ENCODE measurements around the gene SERPIND1. TPM values are rescaled to one million over a fixed set of nuclear protein-coding genes. Genes with fewer than 3 reads are reported as not detected.

Gene SERPIND1
- total RNA-seq, 2 donors from 2014 or later, result 1.5 to 4.1 TPM

DNA sequence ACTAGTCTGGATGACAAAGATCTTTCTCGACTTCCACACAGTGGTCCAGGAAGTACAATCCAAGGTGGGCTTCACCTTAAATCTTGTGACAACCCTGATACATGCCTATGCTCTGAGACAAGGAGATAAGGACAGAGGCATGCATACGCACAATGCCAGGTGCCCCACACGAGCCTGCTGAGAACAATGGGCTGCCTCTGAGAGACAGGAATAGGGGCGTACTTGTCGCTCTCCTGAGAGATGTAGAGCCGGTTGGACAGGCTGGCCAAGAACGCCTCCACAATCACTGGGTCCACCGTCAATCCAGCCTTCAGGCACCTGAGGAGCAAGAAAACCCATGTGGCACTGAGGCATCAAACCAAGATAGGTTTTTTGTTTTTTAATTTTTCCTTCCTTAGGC is 25.5 kb downstream of the SERPIND1 start:
- no peaks in the 10 kb centered on the region for H3K27me3 ChIP-seq
- no peak for DNase-seq (ENCODE audit: low spot score)
- H3K27ac ChIP-seq, result no peak overlapping the region
- no peaks in the 10 kb centered on the region for H3K4me1 ChIP-seq
- no peak overlapping the region for H3K4me3 ChIP-seq
- no peaks in the 10 kb centered on the region for H3K9me3 ChIP-seq
- peaks cover 87% of the 10 kb centered on the region for H3K36me3 ChIP-seq
- TF ChIP-seq, protein P1, sequence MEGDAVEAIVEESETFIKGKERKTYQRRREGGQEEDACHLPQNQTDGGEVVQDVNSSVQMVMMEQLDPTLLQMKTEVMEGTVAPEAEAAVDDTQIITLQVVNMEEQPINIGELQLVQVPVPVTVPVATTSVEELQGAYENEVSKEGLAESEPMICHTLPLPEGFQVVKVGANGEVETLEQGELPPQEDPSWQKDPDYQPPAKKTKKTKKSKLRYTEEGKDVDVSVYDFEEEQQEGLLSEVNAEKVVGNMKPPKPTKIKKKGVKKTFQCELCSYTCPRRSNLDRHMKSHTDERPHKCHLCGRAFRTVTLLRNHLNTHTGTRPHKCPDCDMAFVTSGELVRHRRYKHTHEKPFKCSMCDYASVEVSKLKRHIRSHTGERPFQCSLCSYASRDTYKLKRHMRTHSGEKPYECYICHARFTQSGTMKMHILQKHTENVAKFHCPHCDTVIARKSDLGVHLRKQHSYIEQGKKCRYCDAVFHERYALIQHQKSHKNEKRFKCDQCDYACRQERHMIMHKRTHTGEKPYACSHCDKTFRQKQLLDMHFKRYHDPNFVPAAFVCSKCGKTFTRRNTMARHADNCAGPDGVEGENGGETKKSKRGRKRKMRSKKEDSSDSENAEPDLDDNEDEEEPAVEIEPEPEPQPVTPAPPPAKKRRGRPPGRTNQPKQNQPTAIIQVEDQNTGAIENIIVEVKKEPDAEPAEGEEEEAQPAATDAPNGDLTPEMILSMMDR (IDR thresholded peaks at IDR 0.05), result no peak

DNA sequence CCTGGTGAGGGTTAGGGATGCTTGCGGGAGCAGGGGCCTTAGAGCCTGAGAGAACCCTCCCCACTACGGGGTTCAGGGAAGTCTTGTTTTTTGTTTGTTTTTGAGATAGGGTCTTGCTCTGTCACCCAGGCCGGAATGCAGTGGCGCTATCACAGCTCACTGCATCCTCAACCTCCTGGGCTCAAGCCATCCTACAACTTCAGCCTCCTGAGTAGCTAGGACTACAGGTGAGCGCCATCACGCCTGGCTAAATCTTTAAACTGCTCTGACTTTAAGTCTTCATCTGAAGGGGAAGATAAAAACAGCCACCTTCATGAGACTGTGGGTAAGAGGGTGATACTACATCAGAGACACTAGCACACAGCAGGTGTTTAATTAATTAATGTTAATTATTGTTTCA is 28.5 kb downstream of the SERPIND1 start:
- Histone ChIP-seq H3K27ac (no peak overlapping the region), H3K27me3 (no peaks in the 10 kb centered on the region), H3K4me3 (no peak overlapping the region), H3K4me1 (no peaks in the 10 kb centered on the region), H3K9me3 (no peaks in the 10 kb centered on the region), H3K36me3 (peaks cover 97% of the 10 kb centered on the region)
- TF ChIP-seq, protein P1 (IDR thresholded peaks at IDR 0.05), result no peak
- DNase-seq (ENCODE audit: low spot score), result no peak

DNA sequence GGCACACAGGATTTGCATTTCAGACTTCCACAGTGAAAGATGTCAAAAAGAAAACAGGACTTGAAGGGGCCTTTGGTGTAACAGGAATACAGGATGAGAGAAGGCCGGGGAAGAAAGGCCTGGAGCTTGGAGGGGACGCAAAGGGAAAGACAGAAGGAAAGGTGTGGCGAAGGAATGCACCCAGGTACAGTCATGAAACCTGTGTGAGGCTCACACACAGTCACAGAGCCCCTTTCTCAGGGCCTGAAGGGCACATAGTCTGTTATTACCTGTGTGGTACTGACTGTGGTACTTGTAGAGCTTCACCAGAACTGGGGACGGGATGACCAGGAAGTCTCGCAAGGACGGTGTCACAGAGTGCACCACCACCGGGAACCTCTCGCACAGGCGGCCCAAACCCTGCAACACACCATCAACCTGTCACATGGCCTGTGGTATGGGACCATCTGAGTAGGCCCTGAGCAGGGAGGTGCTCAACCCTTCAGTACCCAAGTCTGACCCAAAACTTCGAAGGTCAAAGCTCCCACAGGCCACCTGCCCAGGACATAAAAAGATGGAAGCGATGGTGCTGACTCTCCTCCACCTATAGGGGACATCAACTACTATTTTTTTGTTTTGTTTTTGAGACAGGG is 29.1 kb downstream of the SERPIND1 start:
- no peaks in the 10 kb centered on the region for H3K4me1 ChIP-seq
- no peaks in the 10 kb centered on the region for H3K27me3 ChIP-seq
- H3K36me3 ChIP-seq, result peaks cover 95% of the 10 kb centered on the region
- DNase-seq (ENCODE audit: low spot score), result no peak
- H3K9me3 ChIP-seq, result no peaks in the 10 kb centered on the region
- H3K27ac ChIP-seq, result no peak overlapping the region
- H3K4me3 ChIP-seq, result no peak overlapping the region
- TF ChIP-seq, protein P1 (IDR thresholded peaks at IDR 0.05), result no peak

DNA sequence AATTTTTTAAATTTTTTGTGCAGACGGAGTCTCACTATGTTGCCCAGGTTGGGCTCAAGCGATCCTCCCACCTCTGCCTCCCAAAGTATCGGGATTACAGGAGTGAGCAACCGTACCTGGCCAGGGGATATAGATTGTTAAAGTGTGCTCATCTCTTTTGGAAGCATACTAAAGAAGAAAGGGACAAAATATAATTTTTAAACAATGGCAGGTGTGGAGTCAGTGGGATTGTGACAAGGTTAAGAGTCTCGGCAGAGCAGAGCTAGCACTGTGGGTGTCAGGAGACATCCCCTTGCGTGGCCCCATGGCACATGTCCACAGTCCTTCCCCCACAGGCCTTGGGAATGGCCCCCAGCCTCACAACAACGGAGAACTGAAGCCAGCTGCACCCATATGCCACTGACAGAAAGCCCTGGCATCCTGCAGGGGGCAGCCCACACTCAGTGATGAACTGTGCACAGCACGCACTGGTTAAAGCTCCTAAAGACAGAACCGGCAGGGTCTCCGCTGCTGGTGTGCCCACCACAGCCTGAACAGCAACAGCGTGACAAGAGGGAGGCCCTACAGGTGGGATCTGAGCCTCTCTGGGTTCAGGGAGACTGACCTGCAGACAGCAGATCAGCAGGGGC is 29.9 kb downstream of the SERPIND1 start:
- Histone ChIP-seq H3K36me3 (peaks cover 95% of the 10 kb centered on the region), H3K27me3 (no peaks in the 10 kb centered on the region), H3K9me3 (no peaks in the 10 kb centered on the region), H3K4me1 (no peaks in the 10 kb centered on the region), H3K4me3 (no peak overlapping the region), H3K27ac (no peak overlapping the region)
- TF ChIP-seq, protein P1 (IDR thresholded peaks at IDR 0.05), result peak; percentile 17 to 52
- no peak for DNase-seq (ENCODE audit: low spot score)

DNA sequence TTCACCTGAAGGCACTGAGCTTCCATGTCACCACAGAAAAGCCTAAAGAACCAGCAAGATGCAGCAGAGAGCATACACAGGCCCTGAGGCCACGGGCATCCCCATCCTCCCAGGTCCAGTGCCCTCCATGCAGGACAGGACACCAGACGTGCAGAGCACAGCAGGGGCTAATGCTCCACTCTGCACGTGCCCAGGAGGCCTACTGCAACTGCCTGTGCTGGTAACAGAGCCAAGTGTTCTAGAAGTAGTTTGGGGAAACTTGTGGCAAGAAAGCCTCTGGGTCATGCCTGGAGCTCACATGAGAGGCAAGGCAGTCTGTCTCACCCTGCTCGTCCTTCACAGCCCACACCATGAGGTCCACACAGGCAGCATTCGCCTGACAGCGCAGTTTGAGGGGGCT is 30.7 kb downstream of the SERPIND1 start:
- no peak for DNase-seq (ENCODE audit: low spot score)
- peaks cover 93% of the 10 kb centered on the region for H3K36me3 ChIP-seq
- TF ChIP-seq, protein P1 (IDR thresholded peaks at IDR 0.05), result no peak
- no peaks in the 10 kb centered on the region for H3K27me3 ChIP-seq
- no peaks in the 10 kb centered on the region for H3K9me3 ChIP-seq
- H3K4me3 ChIP-seq, result no peak overlapping the region
- no peaks in the 10 kb centered on the region for H3K4me1 ChIP-seq
- H3K27ac ChIP-seq, result no peak overlapping the region

All from right atrium auricular region (tissue), 2 donors.